K562 (cell line): Measurements from ENCODE around the gene MARS1. TPM values are rescaled to one million over a fixed set of nuclear protein-coding genes. Genes with fewer than 3 reads are reported as not detected.

Experiments
- BRF2 ChIP-seq: IDR thresholded peaks from 3 replicates; pipeline ENCODE4 v1.6.1; 2011; ENCODE audit warnings: borderline replicate concordance, mild to moderate bottlenecking; ENCODE audit not compliant: insufficient read length, insufficient read depth
- CHD2 ChIP-seq: IDR thresholded peaks from 2 replicates; pipeline ENCODE4 v1.6.1; 2011; ENCODE audit warnings: low read depth, low read length
- HCFC1 ChIP-seq: IDR thresholded peaks from 2 replicates; pipeline ENCODE4 v1.6.1; 2012; ENCODE audit warnings: low read depth, low read length, improper control_type of control experiment
- KDM2B ChIP-seq: fragments of 250-450 bp; sonication (Bioruptor Pico); IDR thresholded peaks from 2 replicates; pipeline ENCODE4 v1.8.0; 2021; ENCODE audit warnings: mild to moderate bottlenecking, moderate library complexity
- NFATC3 ChIP-seq: fragments of 450-650 bp; IDR thresholded peaks from 2 replicates; pipeline ENCODE4 v1.6.1; 2017; ENCODE audit warnings: mild to moderate bottlenecking
- NR1H2 ChIP-seq: sonication (generic); formaldehyde crosslinking; IDR thresholded peaks from 2 replicates; pipeline ENCODE4 v1.4.0; 2020; ENCODE audit warnings: mild to moderate bottlenecking, missing genetic modification reagents
- PCBP1 ChIP-seq: fragments of 200-400 bp; formaldehyde crosslinking; IDR thresholded peaks from 2 replicates; pipeline ENCODE4 v1.6.1; 2018; ENCODE audit warnings: mild to moderate bottlenecking, low read depth, low read length; ENCODE audit not compliant: poor library complexity, severe bottlenecking
- PHB ChIP-seq: fragments of 250-450 bp; sonication (Bioruptor Pico); IDR thresholded peaks from 2 replicates; pipeline ENCODE4 v1.5.0; 2021
- POLR2G ChIP-seq: fragments of 200-400 bp; formaldehyde crosslinking; IDR thresholded peaks from 2 replicates; pipeline ENCODE4 v1.6.1; 2017; ENCODE audit warnings: low read depth, mild to moderate bottlenecking, antibody characterized with exemption, low read length, moderate library complexity
- PRMT5 ChIP-seq: sonication (generic); formaldehyde crosslinking; IDR thresholded peaks from 2 replicates; pipeline ENCODE4 v1.5.0; 2020; ENCODE audit warnings: missing genetic modification reagents
- RHOXF2B ChIP-seq: fragments of 250-450 bp; sonication (Bioruptor Pico); conservative IDR thresholded peaks from 2 replicates; pipeline ENCODE4 v1.5.1; 2021
- TEAD2 ChIP-seq: fragments of 450-650 bp; IDR thresholded peaks from 2 replicates; pipeline ENCODE4 v1.6.1; 2016; ENCODE audit warnings: missing genetic modification characterization, control low read depth, missing compliant biosample characterization
- ZBTB5 ChIP-seq: fragments of 450-650 bp; IDR thresholded peaks from 2 replicates; pipeline ENCODE4 v1.6.1; 2017; ENCODE audit warnings: antibody characterized with exemption
- ZKSCAN1 ChIP-seq: fragments of 150-350 bp; IDR thresholded peaks from 2 replicates; pipeline ENCODE4 v1.6.1; 2016; ENCODE audit warnings: low read depth, low read length
- ZNF384 ChIP-seq: IDR thresholded peaks from 2 replicates; pipeline ENCODE4 v1.6.1; 2012; ENCODE audit warnings: low read depth, low read length, improper control_type of control experiment
- ZNF609 ChIP-seq: sonication (generic); formaldehyde crosslinking; IDR thresholded peaks from 2 replicates; pipeline ENCODE4 v1.8.1; 2023; ENCODE audit warnings: missing genetic modification reagents, mild to moderate bottlenecking, borderline replicate concordance
- ZNF696 ChIP-seq: fragments of 250-450 bp; sonication (Bioruptor Pico); conservative IDR thresholded peaks from 2 replicates; pipeline ENCODE4 v1.4.0; 2020; ENCODE audit warnings: mild to moderate bottlenecking, moderate library complexity
- polyA plus RNA-seq, 8 experiments: library from polyadenylated mRNA; depleted of rRNA in 4 of 8; stranded (reverse) in 5 of 8; unstranded in 3 of 8; fragments of >200 nt; fragmentation: Nextera tagmentation in 2 of 8; fragmentation: Illumina TruSeq in 1 of 8; extraction: Ambion mirVana in 2 of 8; extraction: Trizol in 1 of 8; gene quantifications; 2 replicates each; pipeline versions ENCODE4 v1.2.1 to v1.2.3, GENCODE V29; 2011 to 2014; ENCODE audit warnings: inconsistent platforms in 1 of 8, missing spikeins in 1 of 8
- total RNA-seq, 7 experiments: library from RNA; depleted of rRNA in 6 of 7; stranded (reverse); fragments of >200 nt in 6 of 7; fragmentation: Illumina TruSeq in 2 of 7; extraction: Trizol in 2 of 7; gene quantifications; 2 replicates each; pipeline versions ENCODE4 v1.2.1 to v1.2.3, GENCODE V29; 2011 to 2021; ENCODE audit warnings: low replicate concordance in 1 of 7
- TF ChIP-seq, protein P1 (sequence below): sonication (generic); formaldehyde crosslinking; IDR thresholded peaks from 2 replicates; pipeline ENCODE4 v1.8.1; 2023; ENCODE audit warnings: mild to moderate bottlenecking, missing genetic modification reagents

MARS1 gene
- total and polyA plus RNA-seq, 9 of the 15 experiments (the other 6 are each of a cell fraction or from before 2014, with no cell fraction given), result 117 to 382 (median 220) TPM

DNA sequence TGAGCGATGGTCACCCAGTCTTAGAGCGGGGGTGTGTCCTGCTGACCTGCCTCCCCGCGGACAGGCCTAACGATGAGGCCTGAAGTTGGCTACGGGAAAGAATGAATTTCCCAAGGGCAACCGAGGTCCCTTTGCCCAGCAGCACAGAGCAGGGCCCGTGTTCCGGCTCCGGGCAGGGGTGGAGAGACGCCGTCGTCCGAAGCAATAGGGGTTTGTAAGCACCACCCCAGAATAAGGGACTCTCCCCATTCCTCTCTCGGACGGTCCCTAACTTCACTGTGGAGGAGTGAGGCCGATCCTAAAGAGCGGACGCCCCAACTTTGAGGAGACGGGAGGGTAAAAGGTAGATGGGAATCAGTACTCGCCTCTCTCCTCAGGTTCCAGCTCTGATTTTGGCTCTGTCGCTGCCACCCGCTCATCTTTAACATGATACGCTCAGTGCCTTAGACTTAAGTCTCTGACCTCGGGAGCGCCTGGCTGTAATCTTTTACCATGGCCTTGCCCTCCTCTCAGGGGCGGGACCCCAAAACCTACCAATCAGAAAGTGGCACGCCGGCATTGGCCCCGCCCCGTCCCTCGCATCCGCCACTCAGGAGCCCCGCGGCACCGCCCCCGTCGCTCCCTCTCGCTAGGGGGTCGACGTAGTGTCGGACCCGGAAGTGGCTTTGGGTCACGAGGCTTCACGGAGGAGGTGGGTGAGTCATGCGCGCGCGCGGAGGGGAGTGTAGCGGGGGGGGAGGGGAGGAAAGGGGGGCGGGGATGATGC, 32.4 kb downstream of the MARS1 start, which contains the start of gene DDIT3 (continued):
- TF ChIP-seq PCBP1, result no peak
- no peak for TF ChIP-seq BRF2
- no peak for TF ChIP-seq HCFC1
- TF ChIP-seq TEAD2 (tag), result no peak
- TF ChIP-seq NFATC3, result no peak
- TF ChIP-seq CHD2, result peak; percentile 63
- TF ChIP-seq, protein P1, sequence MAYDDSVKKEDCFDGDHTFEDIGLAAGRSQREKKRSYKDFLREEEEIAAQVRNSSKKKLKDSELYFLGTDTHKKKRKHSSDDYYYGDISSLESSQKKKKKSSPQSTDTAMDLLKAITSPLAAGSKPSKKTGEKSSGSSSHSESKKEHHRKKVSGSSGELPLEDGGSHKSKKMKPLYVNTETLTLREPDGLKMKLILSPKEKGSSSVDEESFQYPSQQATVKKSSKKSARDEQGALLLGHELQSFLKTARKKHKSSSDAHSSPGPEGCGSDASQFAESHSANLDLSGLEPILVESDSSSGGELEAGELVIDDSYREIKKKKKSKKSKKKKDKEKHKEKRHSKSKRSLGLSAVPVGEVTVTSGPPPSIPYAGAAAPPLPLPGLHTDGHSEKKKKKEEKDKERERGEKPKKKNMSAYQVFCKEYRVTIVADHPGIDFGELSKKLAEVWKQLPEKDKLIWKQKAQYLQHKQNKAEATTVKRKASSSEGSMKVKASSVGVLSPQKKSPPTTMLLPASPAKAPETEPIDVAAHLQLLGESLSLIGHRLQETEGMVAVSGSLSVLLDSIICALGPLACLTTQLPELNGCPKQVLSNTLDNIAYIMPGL (CRISPR knock-in tag), result peak; percentile 80
- TF ChIP-seq PHB (CRISPR knock-in tag), result 0 out of 2 replicates have a peak, but pooled peaks have one; percentile 30
- TF ChIP-seq RHOXF2B (CRISPR knock-in tag), result no peak
- no peak for TF ChIP-seq KDM2B (CRISPR knock-in tag)
- TF ChIP-seq PRMT5 (CRISPR knock-in tag), result no peak
- no peak for TF ChIP-seq ZNF696 (CRISPR knock-in tag)
- TF ChIP-seq ZBTB5, result no peak
- TF ChIP-seq ZNF609 (CRISPR knock-in tag), result no peak
- no peak; the same call in none of the 2 replicates for TF ChIP-seq ZKSCAN1
- no peak for TF ChIP-seq ZNF384
- peak; percentile 62; the same call in 1 of the 2 replicates for TF ChIP-seq NR1H2 (CRISPR knock-in tag)
- peak; percentile 93 for TF ChIP-seq POLR2G
